Measurements from ENCODE around the gene ARHGEF12.

DNA sequence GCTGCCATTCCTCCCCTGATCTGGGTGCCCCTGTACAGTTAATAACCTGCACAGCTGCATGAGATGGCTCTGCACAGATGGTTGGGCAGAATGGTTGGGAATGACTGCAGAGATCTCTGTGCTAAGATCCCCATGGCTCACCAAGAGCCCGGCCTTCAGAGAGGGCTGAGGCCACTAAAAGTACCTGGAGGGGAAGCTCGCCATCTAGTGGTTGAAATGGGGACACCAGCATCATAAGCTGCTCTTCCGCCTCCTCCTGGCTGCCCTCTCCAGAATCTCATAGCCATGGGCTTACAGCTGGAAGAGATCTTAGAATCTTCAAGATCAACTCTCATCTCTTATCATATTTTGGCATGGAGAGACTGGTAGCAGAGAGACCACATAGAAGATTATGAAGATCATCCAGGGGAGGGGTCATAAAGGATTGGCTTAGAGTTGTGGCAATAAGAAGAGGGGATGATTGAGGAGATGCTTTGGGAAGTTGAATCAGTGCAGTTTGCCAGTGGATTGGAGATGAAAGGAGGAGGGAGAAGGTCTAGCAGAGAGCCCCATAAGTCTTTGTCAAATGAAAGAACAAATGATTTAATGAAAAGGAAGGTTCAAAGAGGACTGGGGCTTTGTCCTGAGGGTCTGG, 33.1 kb upstream of the ARHGEF12 start:
- TF ChIP-seq GATA2 (IDR thresholded peaks at IDR 0.05; ENCODE audit: low read depth, low read length) (no peak), GATA3 (IDR thresholded peaks at IDR 0.05; ENCODE audit: low read depth, low read length) (no peak)

All from SH-SY5Y (cell line).